ENCODE results near the gene ACSL6. TPM values are rescaled to one million over a fixed set of nuclear protein-coding genes. Genes with fewer than 3 reads are reported as not detected.
"Not testable (repeated sequence)": the region's sequence is repeated elsewhere in the genome, so short reads cannot be mapped to it uniquely, and the experiment has no call there.

The ACSL6 gene
- total and polyA plus RNA-seq, 4 donors, result 27.9 to 103 (median 74.9) TPM

DNA sequence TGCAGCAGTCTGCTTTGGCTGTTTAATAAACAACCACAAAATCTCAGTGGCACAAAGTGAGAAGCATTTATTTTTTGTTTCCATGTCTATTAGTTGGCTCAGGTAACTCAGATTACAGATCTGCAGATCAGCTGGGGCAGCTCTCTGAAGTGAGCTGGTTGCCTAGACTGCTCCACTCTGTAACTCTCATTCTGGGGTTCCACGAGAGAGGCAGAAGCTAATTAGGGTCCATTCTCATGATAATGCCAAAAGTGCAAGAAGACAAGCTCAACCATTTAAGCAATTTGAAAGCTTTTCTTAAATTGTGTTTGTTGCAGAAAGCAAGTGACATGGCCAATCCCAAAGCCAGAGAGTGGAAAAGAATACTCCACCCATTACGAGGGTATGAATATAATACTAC lies 79.2 kb downstream of the ACSL6 start:
- Histone ChIP-seq H3K4me3 (ENCODE audit: low read depth, low read length) (no peak overlapping the region), H3K4me1 (ENCODE audit: control insufficient read depth, insufficient read depth, low read length) (no peaks in the 10 kb centered on the region), H3K36me3 (ENCODE audit: control insufficient read depth, insufficient read depth, low read length) (no peaks in the 10 kb centered on the region), H3K27ac (ENCODE audit: low read depth, low read length) (no peak overlapping the region), H3K27me3 (ENCODE audit: control insufficient read depth, insufficient read depth, low read length) (no peaks in the 10 kb centered on the region), H3K9me3 (ENCODE audit: control insufficient read depth, insufficient read depth, low read length) (peaks cover 2% of the 10 kb centered on the region)
- no peak for DNase-seq (ENCODE audit: low read depth in 4 of 6, low spot score in 6 of 6)
- WGBS (ENCODE audit: insufficient coverage), result 0% methylated on average over 1 of the region's 2 CpGs

- Histone ChIP-seq H3K27ac (ENCODE audit: low read depth, low read length) (no peak overlapping the region), H3K36me3 (ENCODE audit: control insufficient read depth, insufficient read depth, low read length) (no peaks in the 10 kb centered on the region), H3K4me1 (ENCODE audit: control insufficient read depth, insufficient read depth, low read length) (no peaks in the 10 kb centered on the region), H3K4me3 (ENCODE audit: low read depth, low read length) (no peak overlapping the region), H3K9me3 (ENCODE audit: control insufficient read depth, insufficient read depth, low read length) (peaks cover 2% of the 10 kb centered on the region), H3K27me3 (ENCODE audit: control insufficient read depth, insufficient read depth, low read length) (no peaks in the 10 kb centered on the region)
- DNase-seq (ENCODE audit: low read depth in 4 of 6, low spot score in 6 of 6), result no peak
Observed at GRCh38 chr5:131928957-131929356, 82.5 kb downstream of the ACSL6 start.

GRCh38 chr5:131926168-131926567 lies 85.3 kb downstream of the ACSL6 start:
- Histone ChIP-seq H3K4me3 (ENCODE audit: low read depth, low read length) (no peak overlapping the region), H3K27me3 (ENCODE audit: control insufficient read depth, insufficient read depth, low read length) (no peaks in the 10 kb centered on the region), H3K36me3 (ENCODE audit: control insufficient read depth, insufficient read depth, low read length) (no peaks in the 10 kb centered on the region), H3K4me1 (ENCODE audit: control insufficient read depth, insufficient read depth, low read length) (no peaks in the 10 kb centered on the region), H3K27ac (ENCODE audit: low read depth, low read length) (no peak overlapping the region), H3K9me3 (ENCODE audit: control insufficient read depth, insufficient read depth, low read length) (peaks cover 2% of the 10 kb centered on the region)
- no CpG with 5 or more reads among the region's 3 CpGs for WGBS (ENCODE audit: insufficient coverage)
- no peak for DNase-seq (ENCODE audit: low read depth in 4 of 6, low spot score in 6 of 6)

- 100% methylated on average over 1 of the region's 2 CpGs for WGBS (ENCODE audit: insufficient coverage)
- DNase-seq (ENCODE audit: low read depth in 4 of 6, low spot score in 6 of 6), result no peak
- Histone ChIP-seq H3K27me3 (ENCODE audit: control insufficient read depth, insufficient read depth, low read length) (no peaks in the 10 kb centered on the region), H3K4me3 (ENCODE audit: low read depth, low read length) (no peak overlapping the region), H3K4me1 (ENCODE audit: control insufficient read depth, insufficient read depth, low read length) (no peaks in the 10 kb centered on the region), H3K36me3 (ENCODE audit: control insufficient read depth, insufficient read depth, low read length) (no peaks in the 10 kb centered on the region), H3K9me3 (ENCODE audit: control insufficient read depth, insufficient read depth, low read length) (no peaks in the 10 kb centered on the region), H3K27ac (ENCODE audit: low read depth, low read length) (no peak overlapping the region)
Observed at GRCh38 chr5:131916481-131916880, 95.0 kb downstream of the ACSL6 start.

GRCh38 chr5:131914472-131914871 lies 97.0 kb downstream of the ACSL6 start:
- H3K4me3 ChIP-seq (ENCODE audit: low read depth, low read length), result no peak overlapping the region
- H3K27me3 ChIP-seq (ENCODE audit: control insufficient read depth, insufficient read depth, low read length), result no peaks in the 10 kb centered on the region
- DNase-seq (ENCODE audit: low read depth in 4 of 6, low spot score in 6 of 6), result no peak
- H3K27ac ChIP-seq (ENCODE audit: low read depth, low read length), result no peak overlapping the region
- no peaks in the 10 kb centered on the region for H3K4me1 ChIP-seq (ENCODE audit: control insufficient read depth, insufficient read depth, low read length)
- no peaks in the 10 kb centered on the region for H3K36me3 ChIP-seq (ENCODE audit: control insufficient read depth, insufficient read depth, low read length)
- H3K9me3 ChIP-seq (ENCODE audit: control insufficient read depth, insufficient read depth, low read length), result no peaks in the 10 kb centered on the region

GRCh38 chr5:131913603-131914002 lies 97.9 kb downstream of the ACSL6 start:
- no peak overlapping the region for H3K4me3 ChIP-seq (ENCODE audit: low read depth, low read length)
- WGBS (ENCODE audit: insufficient coverage), result 67% methylated on average over 1 of the region's 3 CpGs
- H3K36me3 ChIP-seq (ENCODE audit: control insufficient read depth, insufficient read depth, low read length), result no peaks in the 10 kb centered on the region
- H3K9me3 ChIP-seq (ENCODE audit: control insufficient read depth, insufficient read depth, low read length), result no peaks in the 10 kb centered on the region
- no peak for DNase-seq (ENCODE audit: low read depth in 4 of 6, low spot score in 6 of 6)
- H3K4me1 ChIP-seq (ENCODE audit: control insufficient read depth, insufficient read depth, low read length), result no peaks in the 10 kb centered on the region
- H3K27ac ChIP-seq (ENCODE audit: low read depth, low read length), result no peak overlapping the region
- H3K27me3 ChIP-seq (ENCODE audit: control insufficient read depth, insufficient read depth, low read length), result no peaks in the 10 kb centered on the region

GRCh38 chr5:131906668-131907067 lies 104.8 kb downstream of the ACSL6 start:
- no peaks in the 10 kb centered on the region for H3K27me3 ChIP-seq (ENCODE audit: control insufficient read depth, insufficient read depth, low read length)
- no peaks in the 10 kb centered on the region for H3K36me3 ChIP-seq (ENCODE audit: control insufficient read depth, insufficient read depth, low read length)
- no CpG with 5 or more reads among the region's 2 CpGs for WGBS (ENCODE audit: insufficient coverage)

DNA sequence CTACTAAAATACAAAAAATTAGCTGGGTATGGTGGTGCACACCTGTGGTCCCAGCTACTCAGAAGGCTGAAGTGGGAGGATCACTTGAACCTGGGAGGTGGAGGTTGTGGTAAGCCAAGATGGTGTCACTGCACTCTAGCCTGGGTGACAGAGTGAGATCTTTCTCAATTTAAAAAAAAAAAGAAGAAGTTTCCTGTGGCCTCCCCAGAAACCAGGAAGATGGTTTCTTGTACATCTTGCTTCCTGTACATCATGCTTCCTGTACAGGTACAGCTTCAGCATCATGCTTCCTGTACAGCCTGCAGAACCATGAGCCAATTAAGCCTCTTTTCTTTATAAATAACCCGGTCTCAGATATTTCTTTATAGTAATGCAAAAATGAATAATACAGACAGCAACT lies 109.2 kb downstream of the ACSL6 start:
- not testable (repeated sequence) for H3K4me3 ChIP-seq (ENCODE audit: low read depth, low read length); H3K4me1 ChIP-seq (ENCODE audit: control insufficient read depth, insufficient read depth, low read length); DNase-seq (ENCODE audit: low read depth in 4 of 6, low spot score in 6 of 6); H3K9me3 ChIP-seq (ENCODE audit: control insufficient read depth, insufficient read depth, low read length); H3K27me3 ChIP-seq (ENCODE audit: control insufficient read depth, insufficient read depth, low read length); H3K27ac ChIP-seq (ENCODE audit: low read depth, low read length); H3K36me3 ChIP-seq (ENCODE audit: control insufficient read depth, insufficient read depth, low read length)
- no CpG with 5 or more reads among the region's 1 CpG for WGBS (ENCODE audit: insufficient coverage)

More at GRCh38 chr5:131906668-131907067, 104.8 kb downstream of the ACSL6 start:
- no peak for DNase-seq (ENCODE audit: low read depth in 4 of 6, low spot score in 6 of 6)
- Histone ChIP-seq H3K27ac (ENCODE audit: low read depth, low read length) (no peak overlapping the region), H3K4me1 (ENCODE audit: control insufficient read depth, insufficient read depth, low read length) (no peaks in the 10 kb centered on the region), H3K4me3 (ENCODE audit: low read depth, low read length) (no peak overlapping the region), H3K9me3 (ENCODE audit: control insufficient read depth, insufficient read depth, low read length) (peaks cover 5% of the 10 kb centered on the region)

Other genes with a start within 250 kb of the ACSL6 start
- 10 to 100 TPM; 32.9 to 62.7 TPM for gene FNIP1, start 214.6 kb downstream of the ACSL6 start, total RNA-seq
- 10 to 100 TPM; 17.8 to 19.7 TPM for gene FNIP1, start 214.6 kb downstream of the ACSL6 start, polyA plus RNA-seq (ENCODE audit: insufficient read length in 2 of 2)
- gene MEIKIN, start 66.0 kb downstream of the ACSL6 start, total RNA-seq, result 1 to 10 TPM in 1 of 2 donors, under 1 TPM in 1; 0.17 to 1.9 TPM
- 1 to 10 TPM in 1 of 2 donors, under 1 TPM in 1; 0.36 to 1.1 TPM for gene MEIKIN, start 66.0 kb downstream of the ACSL6 start, polyA plus RNA-seq (ENCODE audit: insufficient read length in 2 of 2)
- gene IL3, start 49.0 kb upstream of the ACSL6 start, total RNA-seq, result not detected
- not detected for gene IL3, start 49.0 kb upstream of the ACSL6 start, polyA plus RNA-seq (ENCODE audit: insufficient read length in 2 of 2)
- gene CSF2, start 62.1 kb upstream of the ACSL6 start, total RNA-seq, result not detected
- not detected for gene CSF2, start 62.1 kb upstream of the ACSL6 start, polyA plus RNA-seq (ENCODE audit: insufficient read length in 2 of 2)
- 10 to 100 TPM; 26.0 to 44.1 TPM for gene P4HA2, start 216.2 kb upstream of the ACSL6 start, total RNA-seq
- 10 to 100 TPM; 11.2 to 18.4 TPM for gene P4HA2, start 216.2 kb upstream of the ACSL6 start, polyA plus RNA-seq (ENCODE audit: insufficient read length in 2 of 2)
- gene PDLIM4, start 246.0 kb upstream of the ACSL6 start, total RNA-seq, result 10 to 100 TPM; 10.6 to 28.1 TPM
- gene PDLIM4, start 246.0 kb upstream of the ACSL6 start, polyA plus RNA-seq (ENCODE audit: insufficient read length in 2 of 2), result 10 to 100 TPM; 35.1 to 40.9 TPM